ENCODE measurements around the gene APCDD1L. TPM values are rescaled to one million over a fixed set of nuclear protein-coding genes. Genes with fewer than 3 reads are reported as not detected.

Gene APCDD1L
- total and polyA plus RNA-seq, 7 donors, result 0.03 to 1.2 (median 0.14) TPM

GRCh38 chr20:58458342-58459057, 56.7 kb downstream of the APCDD1L start:
- DNase-seq (no peak), ATAC-seq (no peak)
- intact Hi-C loops (cut with DNase I), result loop anchor here in 1 of 2 donors (5.0 kb wide), 1 partner anchor 226 kb away; no protein-coding TSS in a partner anchor
- H3K36me3 ChIP-seq (ENCODE audit: insufficient read depth in 1 of 2, low read depth in 1 of 2), result no peaks in the 10 kb centered on the region
- H3K27me3 ChIP-seq (ENCODE audit: insufficient read depth in 3 of 3, low read length in 2 of 3), result no peaks in the 10 kb centered on the region
- no peak for TF ChIP-seq CTCF (IDR thresholded peaks at IDR 0.05)
- 77 to 83% (median 83%) methylated on average over 16 of the region's 16 CpGs for WGBS, 3 donors
- no peak overlapping the region for H3K27ac ChIP-seq
- H3K4me3 ChIP-seq, result no peak overlapping the region
- H3K4me1 ChIP-seq, result no peaks in the 10 kb centered on the region
- H3K9me3 ChIP-seq, result no peaks in the 10 kb centered on the region

GRCh38 chr20:58457083-58457695, 58.0 kb downstream of the APCDD1L start:
- Histone ChIP-seq H3K27me3 (ENCODE audit: insufficient read depth in 3 of 3, low read length in 2 of 3) (no peaks in the 10 kb centered on the region), H3K36me3 (ENCODE audit: insufficient read depth in 1 of 2, low read depth in 1 of 2) (no peaks in the 10 kb centered on the region), H3K9me3 (no peaks in the 10 kb centered on the region), H3K4me1 (no peaks in the 10 kb centered on the region), H3K4me3 (no peak overlapping the region), H3K27ac (no peak overlapping the region)
- 89 to 92% (median 90%) methylated on average over 14 of the region's 14 CpGs for WGBS, 3 donors
- DNase-seq (no peak), ATAC-seq (no peak)
- intact Hi-C loops (cut with DNase I), result loop anchor here in 1 of 2 donors (5.0 kb wide), 1 partner anchor 225 kb away; no protein-coding TSS in a partner anchor
- no peak for TF ChIP-seq CTCF (IDR thresholded peaks at IDR 0.05)

- H3K4me3 ChIP-seq, result no peak overlapping the region
- ATAC-seq (no peak), DNase-seq (no peak)
- H3K27ac ChIP-seq, result no peak overlapping the region
- no peak for TF ChIP-seq CTCF (IDR thresholded peaks at IDR 0.05)
- intact Hi-C loops (cut with DNase I), result no loop called here
- H3K36me3 ChIP-seq (ENCODE audit: insufficient read depth in 1 of 2, low read depth in 1 of 2), result peaks cover 0 to 7% of the 10 kb centered on the region in 2 donors
- H3K4me1 ChIP-seq, result no peaks in the 10 kb centered on the region
- no peaks in the 10 kb centered on the region for H3K9me3 ChIP-seq
- no peaks in the 10 kb centered on the region for H3K27me3 ChIP-seq (ENCODE audit: insufficient read depth in 3 of 3, low read length in 2 of 3)
These were observed 60.7 kb downstream of the APCDD1L start for GRCh38 chr20:58454460-58454859.

- DNase-seq, result no peak
- no peak for TF ChIP-seq CTCF (IDR thresholded peaks at IDR 0.05)
- no peak overlapping the region for H3K27ac ChIP-seq
- no peaks in the 10 kb centered on the region for H3K9me3 ChIP-seq
- H3K27me3 ChIP-seq (ENCODE audit: insufficient read depth in 3 of 3, low read length in 2 of 3), result no peaks in the 10 kb centered on the region
- no peak overlapping the region for H3K4me3 ChIP-seq
- WGBS, 3 donors, result 56 to 63% (median 59%) methylated on average over 5 of the region's 5 CpGs
- H3K36me3 ChIP-seq (ENCODE audit: insufficient read depth in 1 of 2, low read depth in 1 of 2), result peaks cover 0 to 10% of the 10 kb centered on the region in 2 donors
- intact Hi-C loops (cut with DNase I), result no loop called here
- no peak for ATAC-seq
- no peaks in the 10 kb centered on the region for H3K4me1 ChIP-seq
These were observed 61.8 kb downstream of the APCDD1L start for GRCh38 chr20:58453391-58453790.
